DMS79 treated with DMSO at 0.1 percent for 48 hours (cell line): ENCODE measurements around the gene ATP11A.

Experiments used
- DNase-seq: peaks from one replicate; lab custom pipeline; 2025; lab: John Stamatoyannopoulos, UW

ATP11A gene

GRCh38 chr13:112741835-112742570 lies 52.2 kb downstream of the ATP11A start:
- DNase-seq, result no peak

- no peak for DNase-seq
Observed at GRCh38 chr13:112742583-112742982, 52.7 kb downstream of the ATP11A start.

GRCh38 chr13:112743451-112744167 lies 53.8 kb downstream of the ATP11A start:
- no peak for DNase-seq

DNA sequence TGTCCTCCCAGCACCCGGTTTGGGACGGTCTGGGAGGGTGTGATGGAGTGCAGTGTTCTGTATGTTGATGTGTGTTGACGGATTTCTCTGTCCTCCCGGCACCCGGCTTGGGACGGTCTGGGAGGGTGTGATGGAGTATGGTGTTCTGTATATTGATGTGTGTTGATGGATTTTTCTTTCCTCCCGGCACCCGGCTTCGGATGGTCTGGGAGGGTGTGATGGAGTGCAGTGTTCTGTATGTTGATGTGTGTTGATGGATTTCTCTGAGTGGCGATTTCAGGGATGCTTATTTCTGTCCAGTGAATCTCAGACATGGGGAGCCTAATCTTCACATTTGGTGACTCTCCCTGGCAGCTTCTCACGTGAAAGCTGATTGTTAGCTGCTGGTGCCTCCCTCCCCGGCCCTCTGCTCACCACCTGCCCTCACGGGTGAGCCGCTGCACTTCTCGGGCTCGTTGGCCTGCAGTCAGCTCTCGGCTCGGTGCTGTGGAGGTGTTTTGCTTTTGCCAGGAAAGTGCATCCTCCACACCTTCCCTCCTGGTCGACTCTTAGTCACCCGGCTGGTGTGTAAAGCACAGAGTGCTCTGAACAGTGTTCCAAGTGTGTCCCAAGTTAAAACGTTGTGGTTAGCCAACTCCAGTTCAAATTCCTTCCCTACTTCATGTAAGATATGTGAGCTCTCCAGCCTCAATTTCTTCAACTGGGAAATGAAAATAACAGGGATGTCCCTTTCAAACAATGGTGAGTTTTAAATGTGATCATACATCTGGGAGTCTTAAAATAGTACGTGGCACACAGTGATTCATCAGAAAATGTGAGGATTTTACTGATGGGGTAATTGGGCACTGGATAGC lies 54.6 kb downstream of the ATP11A start:
- peak; percentile 84 for DNase-seq

- no peak for DNase-seq
Observed at GRCh38 chr13:112746044-112746443, 56.2 kb downstream of the ATP11A start.

- peak; percentile 96 for DNase-seq
Observed at GRCh38 chr13:112747256-112747655, 57.4 kb downstream of the ATP11A start.

GRCh38 chr13:112748947-112749735 lies 59.3 kb downstream of the ATP11A start:
- no peak for DNase-seq

DNA sequence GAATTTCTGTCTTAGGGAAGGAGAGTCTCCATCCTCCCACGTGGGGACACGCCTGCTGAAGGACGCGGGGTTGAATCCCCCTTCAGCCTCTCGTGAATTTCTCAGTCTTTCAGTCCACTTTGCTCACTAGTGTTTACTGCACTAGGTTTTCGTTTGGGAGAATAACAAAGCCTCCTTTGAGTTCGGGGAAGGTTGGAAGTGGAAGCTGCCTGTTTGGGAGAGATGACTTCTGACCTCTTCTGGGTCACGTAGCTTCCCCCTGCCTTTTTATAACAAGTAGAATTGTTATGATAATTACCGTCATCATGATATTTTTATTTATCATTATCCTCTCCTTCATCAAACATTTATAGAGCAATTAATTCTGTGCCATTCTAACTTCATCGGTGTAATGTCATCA lies 60.7 kb downstream of the ATP11A start:
- DNase-seq, result no peak

DNA sequence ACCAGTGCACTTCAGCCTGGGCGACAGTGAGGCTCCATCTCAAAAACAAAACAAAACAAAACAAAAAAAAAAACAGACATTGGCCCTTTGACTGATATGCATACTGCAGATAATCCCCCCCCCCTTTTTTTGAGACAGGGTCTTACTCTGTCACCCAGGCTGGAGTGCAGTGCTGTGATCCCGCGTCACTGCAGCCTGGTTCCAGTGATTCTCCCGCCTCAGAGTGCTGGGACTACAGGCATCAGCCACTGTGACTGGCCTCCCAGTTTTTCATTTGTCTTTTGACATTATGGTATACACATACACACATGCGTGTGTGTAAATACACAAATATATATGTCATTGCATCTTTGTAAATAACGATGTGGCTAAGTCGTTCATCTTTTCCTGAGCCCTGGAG lies 61.8 kb downstream of the ATP11A start:
- no peak for DNase-seq

- DNase-seq, result no peak
Observed at GRCh38 chr13:112752211-112752610, 62.4 kb downstream of the ATP11A start.

DNA sequence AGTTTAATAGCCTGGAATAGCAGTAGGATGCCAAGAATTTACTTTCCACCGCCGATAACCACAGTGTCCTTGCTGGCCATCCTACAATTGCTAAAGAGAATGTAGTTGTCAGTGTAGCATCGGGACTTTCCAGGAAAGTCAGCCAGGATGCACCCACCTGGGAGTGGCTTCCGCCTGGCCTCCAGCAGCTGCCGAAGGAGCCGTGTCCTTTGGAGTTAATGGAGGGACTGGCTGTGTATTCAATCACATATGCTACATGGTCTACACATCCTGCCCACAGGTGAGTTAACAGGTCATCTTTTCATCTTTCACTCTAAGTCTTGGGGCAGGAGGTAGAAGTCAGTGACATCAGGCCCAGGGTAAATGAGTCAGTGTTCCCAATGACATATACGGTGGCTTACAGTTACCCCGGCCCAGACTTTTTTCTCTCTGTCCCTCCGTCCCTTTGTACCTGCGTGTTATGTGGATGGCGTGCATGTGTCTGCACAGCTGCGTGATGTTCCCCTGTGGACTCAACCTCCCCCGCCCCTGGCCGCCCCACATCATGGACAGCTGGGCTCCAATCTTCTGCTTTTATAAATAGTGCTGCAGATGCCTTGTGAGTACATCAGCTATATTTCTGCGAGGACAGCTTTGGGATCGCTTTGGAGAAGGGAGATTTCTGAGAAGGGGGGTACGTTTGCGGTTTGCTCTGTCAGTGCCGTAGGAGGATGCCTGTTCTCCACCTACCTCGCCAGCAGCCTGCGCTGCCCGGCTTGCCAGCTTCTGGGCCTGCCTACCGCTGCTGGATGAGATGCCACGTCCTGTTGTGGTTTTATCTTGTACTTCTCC lies 63.1 kb downstream of the ATP11A start:
- no peak for DNase-seq

DNA sequence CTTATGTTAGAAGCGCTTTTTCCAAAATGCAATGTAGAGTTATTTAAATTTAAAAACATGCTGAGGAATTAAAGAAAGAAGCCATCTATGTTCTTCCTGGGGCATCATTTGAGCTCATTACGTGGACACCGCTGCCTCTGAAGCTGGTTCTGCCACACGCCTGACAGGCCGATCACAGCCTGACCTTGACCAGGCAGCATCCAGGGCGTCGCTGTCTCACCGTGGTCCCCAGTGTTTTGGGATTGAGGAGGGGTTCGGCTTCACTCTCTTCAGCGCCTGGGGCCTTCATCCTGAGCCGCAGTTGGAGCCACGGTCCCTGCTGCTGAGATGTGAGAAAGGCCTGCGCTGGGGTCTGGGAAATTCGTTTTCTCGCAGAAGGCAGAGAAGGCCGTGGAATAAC lies 64.0 kb downstream of the ATP11A start:
- no peak for DNase-seq

DNA sequence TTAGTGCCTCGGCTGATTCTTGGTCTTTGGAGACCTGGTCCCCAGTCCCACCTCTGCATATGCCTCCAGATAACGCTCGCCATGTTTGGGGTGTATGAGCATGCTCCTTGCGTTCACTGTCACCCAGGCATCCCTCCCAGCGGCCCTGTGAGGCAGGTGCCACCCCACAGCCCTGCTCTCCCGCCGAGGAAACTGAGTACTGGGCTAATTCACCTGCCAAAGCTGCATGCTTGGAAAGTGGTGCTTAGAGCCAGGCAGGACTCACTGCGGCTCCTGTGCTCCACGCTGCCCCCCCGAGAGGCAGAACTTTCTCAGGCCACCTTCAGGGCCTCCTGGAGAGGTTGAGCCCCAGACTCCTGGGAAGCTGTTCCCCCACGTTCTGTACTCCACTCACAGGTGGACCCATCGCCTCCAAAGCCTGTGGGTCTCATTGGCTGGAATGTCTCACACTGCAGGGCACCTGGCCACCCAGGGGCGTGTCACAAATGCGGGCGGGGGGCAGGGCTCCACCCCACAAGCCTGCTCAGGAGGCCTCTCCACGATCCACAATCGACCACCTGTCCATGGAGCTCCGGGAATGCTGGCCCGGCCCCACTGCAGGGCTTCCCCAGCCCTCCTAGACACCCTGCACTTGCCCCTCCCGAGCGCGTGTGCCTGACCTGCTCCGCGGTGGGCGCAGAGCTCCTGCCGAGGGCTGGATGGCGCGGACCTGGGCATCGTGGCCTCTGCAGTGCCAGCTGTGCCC lies 64.6 kb downstream of the ATP11A start:
- no peak for DNase-seq

GRCh38 chr13:112755331-112755730 lies 65.5 kb downstream of the ATP11A start:
- DNase-seq, result no peak

DNA sequence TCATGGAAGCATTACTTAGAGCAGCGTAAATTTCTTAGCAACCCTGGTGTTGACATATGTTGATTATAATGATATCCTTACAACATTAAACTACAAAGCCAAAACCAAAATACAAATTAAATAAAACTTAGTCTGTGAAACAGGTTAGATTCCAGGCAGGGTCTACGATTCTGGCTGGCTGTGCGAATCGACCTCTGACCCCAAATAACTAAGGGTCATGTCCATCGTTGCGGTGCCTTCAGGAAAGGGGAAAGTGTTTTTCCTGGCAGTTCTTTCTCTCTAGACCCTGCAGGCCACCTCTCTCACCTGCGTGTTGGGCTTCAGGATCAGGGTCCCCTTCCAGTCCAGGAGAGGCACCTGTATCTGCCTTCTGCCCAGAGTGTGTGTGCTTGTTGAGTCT lies 66.2 kb downstream of the ATP11A start:
- DNase-seq, result no peak

GRCh38 chr13:112756511-112756966 lies 66.7 kb downstream of the ATP11A start:
- no peak for DNase-seq

- no peak for DNase-seq
Observed at GRCh38 chr13:112756967-112757758, 67.3 kb downstream of the ATP11A start.

DNA sequence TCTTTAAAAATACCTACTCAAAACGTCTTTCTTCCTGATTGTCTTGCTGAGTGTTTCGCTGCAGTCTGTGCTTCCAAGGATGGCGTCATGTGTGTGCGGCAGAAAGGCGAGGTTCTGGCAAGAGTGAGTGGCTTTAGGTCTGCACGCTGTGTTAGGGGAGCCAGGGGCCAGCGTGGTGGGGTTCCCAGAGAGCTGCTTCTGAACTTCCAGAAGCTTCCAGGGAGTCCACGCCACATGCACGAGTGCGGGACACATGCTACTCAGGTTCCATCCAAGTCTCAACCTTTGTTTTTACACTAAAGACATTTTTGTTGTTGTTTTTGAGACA lies 67.9 kb downstream of the ATP11A start:
- no peak for DNase-seq

DNA sequence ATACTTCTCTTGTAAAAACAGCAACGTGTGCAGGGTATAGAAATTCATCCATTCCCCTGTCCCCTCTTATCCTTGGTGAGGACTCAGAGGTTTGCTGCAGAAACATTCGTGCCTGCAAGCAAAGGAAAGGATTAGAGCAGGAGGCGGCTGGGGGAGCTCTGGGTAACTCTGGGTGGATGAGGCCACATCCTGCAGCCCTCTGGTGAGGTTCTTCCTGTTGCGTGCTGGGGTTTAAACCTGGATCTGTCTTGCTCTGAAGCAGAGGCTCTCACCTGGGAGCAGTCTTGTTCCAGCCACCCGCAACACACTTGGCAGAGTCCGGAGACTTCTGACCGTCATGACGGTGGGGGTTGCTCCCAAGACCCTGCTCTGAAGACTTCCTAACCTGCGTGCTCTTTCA lies 69.2 kb downstream of the ATP11A start:
- DNase-seq, result no peak

DNA sequence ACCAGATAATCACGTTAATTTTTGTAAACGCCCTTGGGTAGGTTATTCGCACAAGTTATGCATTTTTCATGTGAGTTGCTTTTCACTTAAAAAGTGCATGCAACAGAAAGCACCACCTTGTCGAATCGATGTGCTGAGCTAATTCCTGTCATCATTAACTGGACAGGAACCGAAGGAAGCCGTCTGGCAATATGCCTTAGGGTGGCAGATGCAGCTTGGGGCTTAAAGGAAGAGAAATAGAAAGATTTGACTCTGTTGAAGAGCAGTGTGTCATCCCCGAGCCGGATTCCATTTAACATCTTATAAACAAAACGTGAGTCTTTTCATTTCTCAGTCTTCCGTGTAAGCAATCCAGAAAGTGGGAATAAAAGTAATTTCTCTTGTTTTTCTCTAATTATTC lies 70.0 kb downstream of the ATP11A start:
- DNase-seq, result no peak
